Endothelial cell of umbilical vein (primary cell): Measurements from ENCODE around the gene ZNF804A. TPM values are rescaled to one million over a fixed set of nuclear protein-coding genes. Genes with fewer than 3 reads are reported as not detected.

Experiments used
- BruUV-seq: library from RNA; stranded (reverse); fragments of 400-500 nt; replicated peaks from 2 replicates; lab custom pipeline; 2021; lab: Mats Ljungman, UMichigan
- CTCF ChIA-PET: fragments of 300-600, 350-600 bp; sonication (Branson Sonifier 250); formaldehyde crosslinking; loops from one replicate; lab custom pipeline; 2021; ENCODE audit warnings: antibody characterized with exemption, inconsistent platforms; lab: Charles Lee
- POLR2A ChIA-PET: fragments of 300-600, 350-600 bp; sonication (Branson Sonifier 250); formaldehyde crosslinking; loops from one replicate; lab custom pipeline; 2021; ENCODE audit warnings: antibody characterized with exemption, inconsistent platforms; lab: Charles Lee
- DNase-seq: peaks from one replicate; pipeline ENCODE4 v3.0.0-alpha.2; 2011; ENCODE audit warnings: low read depth, low spot score
- FAIRE-seq: peaks from 2 replicates; lab custom pipeline; 2011; peaks lifted over from hg19 to GRCh38; lab: Jason Lieb, UNC
- H2AFZ ChIP-seq: 2 replicates; pipeline ENCODE4 v1.6.0; 2012; ENCODE audit warnings: low read depth, low read length, control low read depth, inconsistent platforms
- H3K27ac ChIP-seq: 2 replicates; pipeline ENCODE4 v1.5.1; 2011; ENCODE audit warnings: low read depth, mild to moderate bottlenecking, control low read depth, low read length, moderate library complexity; ENCODE audit not compliant: insufficient read depth
- H3K27me3 ChIP-seq, 2 experiments: 2 replicates each; pipeline versions ENCODE4 v1.6.0 to v1.6.1; 2011; ENCODE audit warnings: low read length in 2 of 2, mixed read lengths in 1 of 2; ENCODE audit not compliant: control insufficient read depth in 2 of 2, insufficient read depth in 2 of 2
- H3K36me3 ChIP-seq, 2 experiments: 2 replicates in 1 of 2; 3 replicates in 1 of 2; pipeline ENCODE4 v1.5.1; 2011; ENCODE audit warnings: low read length in 2 of 2, mild to moderate bottlenecking in 1 of 2, moderate library complexity in 1 of 2; ENCODE audit not compliant: control insufficient read depth in 2 of 2, insufficient read depth in 2 of 2; ENCODE audit errors: extremely low read depth in 1 of 2
- H3K4me1 ChIP-seq: 3 replicates; pipeline ENCODE4 v1.5.1; 2011; ENCODE audit warnings: mild to moderate bottlenecking, low read length; ENCODE audit not compliant: control insufficient read depth, insufficient read depth; ENCODE audit errors: extremely low read depth
- H3K4me2 ChIP-seq: 2 replicates; pipeline ENCODE4 v1.6.1; 2011; ENCODE audit warnings: low read length, control low read depth, mixed read lengths; ENCODE audit not compliant: insufficient read depth
- H3K4me3 ChIP-seq, 3 experiments: fragments of 200-600 bp in 1 of 3; sonication (generic), shearing (Covaris generic) in 1 of 3; replicated peaks in 1 of 3; 2 replicates each; pipeline ENCODE4 v1.5.1; 2011 to 2016; ENCODE audit warnings: control low read depth in 3 of 3, low read length in 3 of 3, mild to moderate bottlenecking in 2 of 3, inconsistent platforms in 1 of 3, low read depth in 1 of 3, moderate library complexity in 1 of 3; ENCODE audit not compliant: insufficient read depth in 1 of 3
- H3K79me2 ChIP-seq: 2 replicates; pipeline ENCODE4 v1.6.0; 2012; ENCODE audit warnings: low read length, inconsistent platforms; ENCODE audit not compliant: control insufficient read depth, insufficient read depth
- H3K9ac ChIP-seq: replicated peaks from 2 replicates; pipeline ENCODE3; 2011; ENCODE audit warnings: low read length, control low read depth; ENCODE audit not compliant: insufficient read depth; ENCODE audit errors: extremely low read depth
- H3K9me1 ChIP-seq: replicated peaks from 3 replicates; pipeline ENCODE4 v1.6.0; 2011; ENCODE audit warnings: mild to moderate bottlenecking, low read length; ENCODE audit not compliant: control insufficient read depth, insufficient read depth; ENCODE audit errors: extremely low read depth
- H3K9me3 ChIP-seq: replicated peaks from 2 replicates; pipeline ENCODE4 v1.5.1; 2012; ENCODE audit warnings: low read length, inconsistent platforms; ENCODE audit not compliant: control insufficient read depth, insufficient read depth
- H4K20me1 ChIP-seq: replicated peaks from 2 replicates; pipeline ENCODE3; 2011; ENCODE audit warnings: mild to moderate bottlenecking, low read length; ENCODE audit not compliant: control insufficient read depth, insufficient read depth; ENCODE audit errors: extremely low read depth
- CTCF ChIP-seq, 2 donors: IDR thresholded peaks; 1 replicate in 1 of 2; 2 replicates in 1 of 2; pipeline ENCODE4 v1.5.1; 2011; ENCODE audit warnings: low read length in 2 of 2, mild to moderate bottlenecking in 2 of 2, moderate library complexity in 2 of 2, control low read depth in 1 of 2, inconsistent platforms in 1 of 2, low read depth in 1 of 2; ENCODE audit not compliant: insufficient read depth in 1 of 2; ENCODE audit errors: extremely low read depth in 1 of 2
- EZH2 ChIP-seq: IDR thresholded peaks from 2 replicates; pipeline ENCODE4 v1.6.1; 2012; ENCODE audit warnings: borderline replicate concordance, low read depth, mild to moderate bottlenecking, moderate library complexity, low read length, inconsistent platforms; ENCODE audit not compliant: severe bottlenecking
- FOS ChIP-seq: IDR thresholded peaks from 2 replicates; pipeline ENCODE4 v1.6.1; 2011; ENCODE audit warnings: mild to moderate bottlenecking, low read length, moderate library complexity, borderline replicate concordance; ENCODE audit not compliant: insufficient read depth
- GATA2 ChIP-seq: IDR thresholded peaks from 2 replicates; pipeline ENCODE4 v1.7.0; 2011; ENCODE audit warnings: low read depth, mild to moderate bottlenecking, moderate library complexity, mixed read lengths, low read length; ENCODE audit not compliant: insufficient read length, insufficient read depth
- JUN ChIP-seq: IDR thresholded peaks from 2 replicates; pipeline ENCODE4 v1.6.1; 2011; ENCODE audit warnings: borderline replicate concordance, low read depth; ENCODE audit not compliant: insufficient read length, insufficient read depth
- MAX ChIP-seq: IDR thresholded peaks from 2 replicates; pipeline ENCODE4 v1.6.1; 2011; ENCODE audit not compliant: insufficient read depth, insufficient read length
- MYC ChIP-seq: IDR thresholded peaks from one replicate; pipeline ENCODE4 v1.6.1; 2011; ENCODE audit warnings: mild to moderate bottlenecking, low read depth, low read length
- POLR2A ChIP-seq: IDR thresholded peaks from 2 replicates; pipeline ENCODE4 v1.6.1; 2012; ENCODE audit warnings: low read depth, mild to moderate bottlenecking, control low read depth, low read length
- POLR2AphosphoS5 ChIP-seq: IDR thresholded peaks from 2 replicates; pipeline ENCODE4 v1.6.1; 2012; ENCODE audit warnings: low read depth, mild to moderate bottlenecking, control low read depth, low read length, moderate library complexity; ENCODE audit not compliant: insufficient read depth
- dilution Hi-C: fragments of 300-500 bp; cut with MboI; formaldehyde crosslinking; loops from one replicate; pipeline ENCODE4 v1.15.0; 2019; ENCODE audit warnings: low sequenced_read_pairs; ENCODE audit not compliant: extremely low pct_ligation_motif_present
- intact Hi-C: fragments of 100-400 bp; cut with micrococcal nuclease; formaldehyde crosslinking; loops from one replicate; pipeline ENCODE4 v1.10.0; 2022
- polyA plus RNA-seq, 4 experiments: library from polyadenylated mRNA; depleted of rRNA in 3 of 4; stranded (reverse) in 3 of 4; unstranded in 1 of 4; fragments of >200 nt; gene quantifications; 2 replicates each; pipeline versions ENCODE4 v1.2.1 to v1.2.3, GENCODE V29; 2011 to 2012; ENCODE audit warnings: missing spikeins in 1 of 4
- total RNA-seq: library from RNA; stranded (reverse); gene quantifications from 2 replicates; pipeline ENCODE4 v1.2.3, GENCODE V29; 2021

Gene ZNF804A
- total and polyA plus RNA-seq, 2 donors (not counting 3 experiments of a cell fraction or from before 2014, with no cell fraction given): 0.22 TPM; not detected in 1

GRCh38 chr2:184564092-184564491, 34.2 kb upstream of the ZNF804A start:
- ChIA-PET CTCF (no interaction called here), POLR2A (no interaction called here)
- Histone ChIP-seq H3K9ac (no peak overlapping the region), H4K20me1 (no peaks in the 10 kb centered on the region), H3K27me3 (no peaks in the 10 kb centered on the region), H3K27ac (no peak overlapping the region), H3K36me3 (no peaks in the 10 kb centered on the region), H3K79me2 (no peaks in the 10 kb centered on the region), H2AFZ (no peak overlapping the region), H3K4me3 (no peak overlapping the region), H3K9me1 (no peaks in the 10 kb centered on the region), H3K9me3 (no peaks in the 10 kb centered on the region), H3K4me1 (no peaks in the 10 kb centered on the region), H3K4me2 (no peak overlapping the region)
- dilution Hi-C loops (no loop called here), intact Hi-C loops (no loop called here)
- DNase-seq: no peak
- BruUV-seq: no TSS peak
- no peak for FAIRE-seq
- TF ChIP-seq POLR2AphosphoS5 (no peak), MAX (no peak), CTCF (IDR thresholded peaks at IDR 0.05; ENCODE audit: extremely low read depth in 1 of 2, insufficient read depth in 1 of 2, low read depth in 1 of 2, low read length in 2 of 2) (no peak), FOS (no peak), EZH2 (no peak), POLR2A (no peak), MYC (no peak), GATA2 (no peak), JUN (no peak)
